ENCODE results near the gene CALR3.
"Not testable (repeated sequence)": the region's sequence is repeated elsewhere in the genome, so short reads cannot be mapped to it uniquely, and the experiment has no call there.

The CALR3 gene

DNA sequence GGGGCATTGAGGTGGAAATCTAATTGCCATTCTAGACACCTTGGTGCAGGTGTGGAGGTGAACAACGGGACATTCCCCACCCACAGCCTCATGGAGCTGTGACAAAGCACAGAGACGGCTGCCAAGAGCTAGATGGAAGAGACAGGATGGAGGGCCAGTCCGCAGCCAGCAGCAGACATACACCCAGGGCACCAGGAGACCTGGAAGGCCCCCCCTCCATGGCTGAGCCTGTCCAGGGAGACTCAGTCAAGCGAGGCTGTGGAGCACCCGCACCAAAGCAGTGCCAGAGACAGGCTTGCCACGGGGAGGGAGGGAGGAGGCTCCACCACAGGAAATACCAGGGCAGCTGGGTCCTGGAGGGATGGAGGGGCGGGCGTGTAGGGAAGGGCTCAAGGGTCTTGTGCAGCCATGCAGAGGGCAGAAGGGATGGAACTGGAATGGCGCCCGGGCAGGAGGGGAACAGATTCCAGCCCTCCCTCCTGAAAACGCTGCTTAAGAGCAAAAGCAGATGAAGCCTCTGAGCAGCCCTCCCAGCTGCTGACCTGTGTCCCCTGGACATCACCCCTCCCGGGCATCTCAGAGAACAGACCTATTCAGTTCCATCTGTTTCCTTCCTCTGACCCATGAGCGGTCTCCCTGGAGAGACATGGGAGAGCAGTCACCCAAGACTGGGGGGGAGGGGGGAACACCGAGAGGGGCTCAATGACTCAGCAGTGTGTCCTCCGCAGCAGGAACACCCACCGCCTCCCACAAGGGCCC, 38.6 kb downstream of the CALR3 start:
- DNase-seq, result no peak

DNA sequence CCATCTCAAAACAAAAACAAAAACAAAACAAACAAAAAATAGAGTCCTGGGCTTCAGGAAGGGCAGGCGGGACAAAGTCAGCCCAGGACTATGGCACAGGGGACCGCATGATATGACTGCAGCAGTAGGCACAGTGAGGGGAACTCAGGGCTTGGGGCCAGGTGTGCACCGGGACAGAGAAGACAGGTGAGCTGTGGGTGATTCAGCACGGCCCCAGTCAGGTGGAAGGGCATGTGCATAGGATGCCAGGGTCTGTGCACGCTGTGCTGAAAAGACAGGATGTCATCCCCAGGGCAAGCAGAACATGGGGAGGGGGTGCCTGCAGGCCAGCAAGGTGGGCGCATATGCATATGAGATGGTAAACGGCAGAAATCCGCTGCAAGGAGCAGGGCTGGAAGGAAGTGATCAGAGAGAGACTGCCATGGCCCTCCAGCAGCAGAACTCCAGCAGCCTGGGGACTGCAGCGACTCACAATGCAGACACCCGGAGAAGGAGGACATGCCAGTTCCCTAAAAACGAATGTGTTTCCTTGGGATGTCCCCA, 39.2 kb downstream of the CALR3 start:
- no peak for DNase-seq

DNA sequence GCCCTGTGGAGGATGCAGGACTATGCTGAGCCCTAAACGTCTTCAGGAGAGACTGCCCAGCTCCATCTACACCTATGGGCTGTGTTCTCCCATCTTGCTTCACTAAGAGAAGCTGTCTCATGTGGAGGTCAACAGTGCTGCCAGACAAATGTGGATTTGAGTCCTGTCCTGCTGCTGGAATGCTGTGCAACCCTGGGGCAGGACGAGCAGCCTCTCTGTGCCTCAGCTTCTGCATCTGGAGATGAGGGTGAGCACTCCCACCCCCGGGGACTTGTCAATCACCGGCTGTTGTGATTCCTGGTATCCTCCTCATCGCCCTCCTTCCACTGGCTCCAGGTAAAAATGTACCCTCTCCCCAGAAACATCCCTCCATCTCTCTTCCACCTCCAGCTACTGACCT, 40.5 kb downstream of the CALR3 start:
- DNase-seq, result no peak

DNA sequence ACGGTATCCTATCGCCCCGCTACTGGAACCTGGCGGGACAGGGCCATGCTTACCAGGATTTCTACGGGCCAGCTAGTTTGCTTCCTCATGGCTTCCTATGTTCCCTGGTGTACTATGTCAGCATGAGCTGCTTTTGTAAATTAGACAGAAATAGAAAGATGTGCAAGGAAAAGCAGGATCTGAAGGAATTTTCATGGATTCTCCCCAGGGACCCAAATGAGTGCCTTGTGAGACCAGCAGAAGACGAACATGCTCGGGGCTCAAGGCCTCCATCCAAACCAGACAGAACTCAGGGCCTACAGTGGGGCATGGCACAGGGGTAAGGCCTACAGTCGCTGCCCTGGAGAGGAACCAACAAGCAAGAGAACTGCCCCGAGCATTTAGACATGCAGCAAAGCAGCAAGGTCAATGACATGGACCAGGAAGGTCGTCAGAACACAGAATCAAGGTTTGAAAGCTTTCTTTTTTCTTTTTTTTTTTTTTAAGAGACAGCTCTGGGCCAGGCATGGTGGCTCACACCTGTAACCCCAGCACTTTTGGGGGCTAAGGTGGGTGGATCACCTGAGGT, 41.5 kb downstream of the CALR3 start:
- DNase-seq, result no peak

DNA sequence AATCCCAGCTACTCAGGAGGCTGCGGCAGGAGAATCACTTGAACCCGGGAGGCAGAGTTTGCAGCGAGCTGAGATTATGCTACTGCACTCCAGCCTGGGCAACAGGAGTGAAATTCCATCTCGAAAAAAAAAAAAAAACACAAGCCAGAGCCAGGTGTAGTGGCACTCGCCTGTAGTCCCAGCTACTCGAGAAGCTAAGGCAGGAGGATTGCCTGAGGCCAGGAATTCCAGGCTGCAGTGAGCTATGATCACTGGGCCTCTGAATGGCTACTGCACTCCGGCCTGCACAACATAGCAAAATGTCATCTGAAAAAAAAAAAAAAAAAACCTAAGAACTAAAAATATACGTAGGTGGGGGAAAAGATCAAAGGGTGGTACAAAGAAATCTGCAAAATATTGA, 43.6 kb downstream of the CALR3 start:
- no peak for DNase-seq

DNA sequence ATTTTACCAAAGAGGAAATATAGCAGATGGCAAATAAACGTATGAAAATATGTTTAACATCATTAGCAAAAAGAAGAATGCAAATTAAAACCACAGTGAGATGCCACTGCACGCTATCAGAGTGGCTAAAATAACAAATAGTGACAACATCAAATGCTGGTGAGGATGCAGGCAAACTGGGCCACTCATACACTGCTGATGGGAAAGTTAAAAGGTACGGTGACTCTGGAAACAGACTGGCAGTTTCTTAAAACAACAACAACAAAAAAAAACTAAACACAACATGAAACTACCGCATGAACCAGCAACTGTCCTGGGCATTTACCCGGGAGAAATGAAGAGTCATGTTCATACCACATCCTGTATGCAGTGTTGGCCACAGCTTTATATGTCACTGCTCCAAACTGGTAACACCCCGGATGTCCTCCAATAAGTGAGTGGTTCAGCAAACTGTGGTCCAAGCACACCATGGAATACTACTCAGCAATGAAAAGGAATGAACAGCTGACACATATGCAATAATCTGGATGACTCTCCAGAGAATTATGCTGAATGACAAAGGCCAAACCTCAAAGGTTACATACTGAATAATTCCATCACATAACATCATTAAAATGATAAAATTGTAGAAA, 46.5 kb downstream of the CALR3 start:
- DNase-seq, result no peak

DNA sequence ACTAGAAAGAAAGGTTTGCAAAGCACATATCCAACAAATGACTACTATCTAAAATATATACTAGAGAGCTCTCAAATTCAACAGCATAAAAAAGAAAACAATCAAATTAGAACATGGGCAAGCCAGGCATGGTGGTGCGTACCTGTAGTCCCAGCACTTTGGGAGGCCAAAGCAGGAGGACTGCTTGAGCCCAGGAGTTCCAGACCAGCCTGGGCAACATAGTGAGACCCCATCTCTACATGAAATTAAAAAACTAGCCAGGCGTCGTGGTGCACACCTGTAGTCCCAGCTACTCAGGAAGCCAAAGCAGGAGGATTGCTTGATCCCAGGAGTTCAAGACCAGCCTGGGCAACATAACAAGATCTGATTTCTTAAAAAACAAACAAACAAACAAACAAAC, 47.1 kb downstream of the CALR3 start:
- DNase-seq, result not testable (repeated sequence)

DNA sequence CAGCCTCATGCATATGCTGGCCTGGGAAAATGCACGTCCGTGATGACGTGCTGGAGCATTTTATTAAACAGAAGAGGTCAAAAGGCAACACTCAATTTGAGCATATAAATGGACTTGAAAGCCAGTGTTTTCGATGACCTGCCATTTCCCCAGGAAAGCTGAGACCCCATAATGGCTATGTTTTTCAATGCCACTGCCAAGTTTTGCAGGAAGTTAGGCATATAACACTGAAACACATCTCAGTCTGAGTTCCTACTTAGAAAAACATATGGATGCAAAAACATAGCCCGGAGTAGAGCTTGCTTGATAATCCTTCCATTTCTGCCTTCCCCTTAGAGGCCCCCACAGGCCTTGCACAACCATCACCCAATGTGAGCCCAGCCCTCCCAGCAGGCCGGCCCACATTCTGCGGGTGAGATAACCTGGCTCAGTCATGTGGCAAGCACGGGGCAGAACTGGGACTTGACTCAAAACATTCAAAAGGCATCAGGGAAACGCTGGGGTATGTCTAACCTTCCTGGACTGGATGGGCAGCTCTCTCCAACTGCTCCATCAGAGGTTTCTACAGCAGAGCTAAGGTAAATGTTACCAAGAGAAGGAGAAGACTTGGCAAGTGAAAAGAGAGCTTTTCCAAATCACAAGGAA, 49.1 kb downstream of the CALR3 start:
- no peak for DNase-seq

DNA sequence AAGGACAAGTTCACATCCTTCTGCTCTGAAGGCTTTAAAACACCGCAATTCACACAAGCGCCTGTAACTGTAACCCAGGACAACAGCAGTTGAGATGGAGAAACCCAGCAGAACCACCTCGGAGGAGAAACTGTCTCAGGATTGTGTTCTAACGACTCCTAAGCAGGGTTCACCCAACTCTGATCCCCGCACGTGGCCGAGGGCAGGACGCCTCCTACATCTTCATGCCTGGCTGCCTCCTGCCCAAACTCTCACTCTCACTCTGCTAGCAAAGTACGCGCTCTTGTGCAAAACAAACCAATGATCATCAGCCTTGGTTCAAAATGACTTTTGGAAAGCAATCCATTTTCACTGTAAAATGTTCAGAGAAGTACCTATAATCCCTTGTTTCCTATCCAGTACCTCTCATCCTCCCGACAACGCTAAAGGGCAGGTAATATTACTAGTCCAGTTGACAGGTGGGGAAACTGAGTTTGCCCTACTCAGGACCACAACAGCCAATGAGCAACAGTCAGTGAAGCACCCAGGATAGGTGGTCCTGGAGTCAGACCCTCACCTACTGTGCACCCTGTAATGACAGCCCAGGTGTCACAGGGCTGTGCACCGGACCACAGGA, 49.8 kb downstream of the CALR3 start:
- no peak for DNase-seq

DNA sequence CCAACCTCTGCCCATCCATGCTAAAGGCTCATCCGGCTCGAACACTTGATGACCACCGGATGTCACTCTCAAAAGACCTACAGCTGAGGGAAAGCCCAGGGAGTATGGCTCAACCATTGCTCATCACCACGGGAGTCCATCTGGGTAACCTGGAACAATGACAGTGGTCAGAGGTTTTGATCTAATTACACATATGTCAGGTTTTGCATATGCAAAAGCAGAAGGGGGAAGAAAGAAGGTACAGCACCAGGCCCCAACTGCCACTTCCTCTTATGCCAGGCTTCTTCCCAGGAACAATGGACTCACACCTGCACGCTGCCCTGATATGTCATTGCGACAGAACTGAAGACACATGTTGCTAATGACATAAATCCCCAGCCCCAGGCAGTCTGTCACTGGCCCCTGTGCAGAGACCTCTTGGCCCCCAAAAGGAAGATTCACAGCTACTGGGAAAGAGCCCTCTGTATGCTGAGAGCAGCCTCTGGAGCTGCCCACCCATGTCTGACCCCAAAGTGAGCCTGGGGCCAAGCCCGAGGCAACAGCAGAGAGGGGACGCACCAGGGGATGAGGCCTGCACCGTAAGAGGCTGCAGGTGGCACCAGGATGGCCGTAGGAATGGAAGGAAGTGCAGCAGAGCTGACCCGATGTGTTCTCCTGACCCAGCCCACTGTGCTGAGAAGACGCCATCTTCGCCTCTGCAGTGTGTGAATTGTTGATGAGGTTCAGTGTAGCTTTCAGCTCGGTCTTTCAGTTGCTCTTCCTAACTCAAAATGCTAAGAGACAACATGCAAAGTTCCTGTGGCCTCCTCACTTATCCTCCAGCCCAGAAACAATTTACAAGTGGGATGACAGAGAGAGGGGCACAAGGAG, 50.5 kb downstream of the CALR3 start:
- DNase-seq, result no peak

DNA sequence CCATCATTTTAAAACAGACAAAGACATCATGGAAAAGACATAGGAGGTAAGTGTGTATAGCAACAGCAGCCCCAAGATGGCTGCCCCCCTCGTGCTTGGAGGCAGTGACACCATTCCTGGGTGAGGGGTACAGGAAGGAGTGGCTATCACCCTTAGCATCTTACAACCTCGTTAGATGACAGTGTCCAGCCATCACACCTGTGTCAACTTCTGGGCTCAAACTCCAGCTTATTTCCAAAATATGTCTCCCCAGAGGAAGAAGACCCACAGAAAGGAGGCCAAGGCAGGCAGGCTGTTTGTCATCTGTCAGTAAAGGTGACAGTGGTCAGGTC, 51.7 kb downstream of the CALR3 start:
- DNase-seq, result no peak

DNA sequence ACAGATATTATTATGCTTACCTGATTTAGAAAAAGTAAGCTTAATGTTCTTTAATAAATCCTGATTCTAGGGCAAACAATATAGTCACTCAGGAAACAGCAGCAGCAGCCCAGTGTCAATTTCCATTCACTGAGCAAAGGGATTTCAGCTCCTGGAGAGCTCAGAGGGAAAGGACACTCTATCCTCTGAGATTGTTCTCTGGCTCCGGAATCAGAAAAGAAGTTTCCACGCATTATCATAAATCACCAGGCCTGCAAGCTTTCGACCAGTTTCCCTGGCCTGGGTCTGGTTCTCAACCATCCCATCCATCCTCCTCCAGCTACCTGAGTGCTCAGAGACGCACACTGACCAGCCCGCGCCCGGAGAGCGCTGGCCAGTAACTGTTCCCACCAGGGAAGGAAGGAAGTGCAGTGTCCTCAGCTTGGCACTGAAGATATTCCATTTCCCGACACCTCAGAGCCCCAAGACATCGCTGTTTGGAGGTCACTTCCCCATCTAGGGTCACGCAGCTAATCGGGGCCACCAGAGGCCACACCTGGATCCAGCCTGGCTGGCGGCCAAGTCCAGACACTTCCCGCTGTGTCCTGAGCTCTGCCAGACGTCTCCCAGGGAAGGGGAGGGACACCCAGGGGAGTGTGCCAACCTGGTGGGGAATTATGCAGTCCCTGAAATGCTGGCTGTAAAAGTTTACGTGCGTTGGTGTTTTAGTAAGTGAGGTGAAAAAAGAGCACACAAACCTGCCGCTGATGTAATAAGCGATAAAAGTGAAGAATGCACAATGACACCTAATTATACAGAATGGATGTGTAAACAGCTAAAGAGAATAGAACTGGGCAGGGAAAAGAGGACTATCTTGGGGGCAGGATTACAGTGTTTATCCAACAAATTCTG, 53.3 kb downstream of the CALR3 start:
- peak; percentile 29 for DNase-seq

DNA sequence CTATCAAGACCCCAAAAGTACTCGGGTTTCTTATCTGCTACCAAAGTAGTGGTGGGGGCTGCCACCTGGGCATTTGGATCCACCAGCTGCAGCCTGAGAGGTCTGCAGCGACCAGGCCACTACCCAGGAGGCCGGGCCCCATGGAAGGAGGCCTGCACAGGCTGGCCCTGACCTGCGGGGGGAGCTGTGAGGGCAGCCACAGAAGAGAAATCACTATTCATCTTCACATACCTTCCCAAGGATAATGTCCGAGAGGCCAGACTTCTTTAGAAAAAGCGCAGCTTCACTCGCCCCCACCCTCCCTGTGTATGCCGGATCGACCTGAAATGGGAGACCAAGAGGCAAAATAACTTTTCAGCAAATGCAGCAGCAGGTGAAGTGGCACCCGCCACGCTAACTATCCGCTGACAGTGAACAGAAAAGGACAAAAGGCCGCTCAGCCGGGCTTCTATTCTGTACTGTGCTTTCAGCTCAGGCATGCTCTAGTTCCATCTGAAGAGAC, 54.3 kb downstream of the CALR3 start:
- peak; percentile 26 for DNase-seq

DNA sequence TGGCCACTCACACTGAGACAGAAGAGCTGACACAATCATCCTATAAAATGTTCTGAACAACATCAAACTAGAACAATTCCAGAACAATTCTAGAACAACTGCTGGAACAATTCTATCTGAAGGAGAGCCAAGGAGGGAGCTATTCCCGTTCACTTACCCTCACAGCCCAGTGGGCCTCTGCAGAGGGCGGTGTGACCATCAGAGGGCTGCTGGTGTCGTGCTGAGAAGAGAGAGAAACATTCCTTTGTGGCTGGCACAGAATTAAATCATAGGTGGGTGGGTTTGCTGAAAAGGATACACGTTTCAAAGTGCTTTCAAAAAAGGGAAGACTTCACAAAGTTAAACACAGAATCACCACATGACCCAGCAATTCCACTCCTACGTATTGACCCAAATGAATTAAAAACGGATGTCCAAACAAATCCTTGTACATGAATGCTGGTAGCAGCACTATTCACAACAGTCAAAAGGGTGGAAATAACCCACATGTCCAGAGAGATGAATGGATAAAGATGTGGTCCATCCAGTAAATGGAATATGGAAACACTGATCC, 59.1 kb downstream of the CALR3 start:
- DNase-seq, result no peak

DNA sequence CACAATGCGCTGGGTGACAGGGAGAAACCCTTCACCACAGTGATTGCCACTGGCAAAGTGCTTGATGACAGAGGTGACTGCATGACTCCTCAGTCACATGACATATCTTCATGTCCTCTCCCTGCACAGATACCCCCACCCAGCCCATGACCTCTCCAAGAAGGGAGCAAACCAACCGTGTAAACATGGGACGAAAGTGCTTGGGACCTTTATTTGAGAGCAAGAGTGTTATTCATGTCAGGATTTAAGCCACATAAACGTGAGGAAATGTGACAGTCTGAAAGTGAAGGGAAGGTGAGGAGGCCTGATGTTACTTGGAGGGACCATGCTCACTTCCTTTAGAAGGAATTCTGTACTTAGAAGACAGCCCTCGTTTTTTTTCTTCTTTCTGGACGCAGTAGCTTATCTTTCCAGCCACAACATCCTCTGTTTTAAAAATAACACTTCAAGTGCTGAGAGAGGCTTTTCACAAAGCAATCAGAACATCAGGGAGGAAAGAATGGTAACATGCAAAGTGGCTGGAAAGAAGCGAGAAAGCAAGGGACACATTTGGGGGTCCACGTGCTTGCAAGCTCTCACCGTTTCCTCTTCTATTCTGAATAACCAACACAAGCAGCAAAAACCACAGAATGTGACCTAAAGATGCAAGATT, 59.8 kb downstream of the CALR3 start:
- no peak for DNase-seq

DNA sequence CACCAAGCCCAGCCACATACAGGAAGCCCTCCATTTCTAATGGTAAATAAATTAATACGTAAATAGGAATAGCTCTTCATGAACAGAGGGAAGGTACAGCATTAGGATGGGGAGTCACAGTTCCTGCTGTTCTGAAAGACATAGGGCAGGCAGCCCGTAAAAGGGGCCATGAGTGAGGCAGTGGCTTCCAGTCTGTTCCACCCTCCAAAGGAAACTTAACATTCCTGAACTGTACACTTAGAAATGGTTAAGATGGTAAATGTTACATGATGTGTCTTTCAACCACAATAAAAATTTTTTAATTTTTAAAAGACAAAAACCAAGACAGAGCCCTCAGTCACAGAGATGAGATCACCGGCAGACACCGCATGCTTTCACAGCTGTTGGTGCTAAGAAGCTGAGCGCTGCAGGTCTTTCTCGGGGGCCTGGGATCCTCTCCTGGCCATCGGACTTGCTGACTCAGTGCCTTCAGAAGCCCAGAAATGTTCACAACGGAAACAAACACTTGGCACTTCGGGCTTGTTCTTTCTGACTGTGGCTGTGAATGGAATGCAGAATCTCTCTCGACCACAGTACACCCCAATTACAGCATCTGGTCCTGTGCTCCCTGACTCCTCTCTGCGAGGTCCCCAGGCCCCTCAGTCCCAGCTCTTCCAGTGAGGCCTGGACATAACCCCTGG, 60.6 kb downstream of the CALR3 start:
- DNase-seq, result no peak

DNA sequence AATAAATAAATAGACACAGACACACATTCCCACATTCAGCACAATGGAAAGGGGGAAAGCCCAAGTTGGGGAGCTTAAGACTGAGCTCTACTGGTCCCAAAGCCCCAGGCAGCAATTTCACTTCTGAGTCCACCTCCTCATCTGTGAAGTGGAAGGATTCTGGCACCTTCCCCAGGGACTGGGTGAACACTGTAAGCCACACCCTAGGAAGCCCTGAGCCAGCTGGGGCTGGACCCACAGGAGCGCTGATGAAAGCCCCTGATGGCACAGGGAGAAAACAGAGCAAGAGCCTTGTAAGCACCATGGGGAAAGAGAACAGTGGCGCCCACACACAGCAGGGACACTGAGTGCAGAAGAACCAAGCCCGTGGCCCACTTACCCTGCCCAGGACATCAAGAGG, 62.0 kb downstream of the CALR3 start:
- no peak for DNase-seq

DNA sequence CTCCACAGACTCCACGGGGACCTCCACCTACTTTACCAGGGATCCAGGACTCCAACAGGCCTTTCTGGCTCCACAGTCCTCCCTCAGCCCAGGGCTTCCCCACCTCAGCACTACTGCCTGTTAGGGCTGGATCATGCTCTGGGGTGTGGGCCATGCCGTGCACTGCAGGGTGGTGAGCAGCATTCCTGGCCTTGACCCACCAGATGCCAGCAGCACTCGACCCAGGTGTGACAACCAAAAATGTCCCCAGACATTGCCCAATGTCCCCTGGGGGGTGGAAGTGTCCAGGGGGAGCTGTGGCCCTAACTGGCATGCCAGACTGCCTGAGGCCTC, 66.2 kb downstream of the CALR3 start:
- no peak for DNase-seq

DNA sequence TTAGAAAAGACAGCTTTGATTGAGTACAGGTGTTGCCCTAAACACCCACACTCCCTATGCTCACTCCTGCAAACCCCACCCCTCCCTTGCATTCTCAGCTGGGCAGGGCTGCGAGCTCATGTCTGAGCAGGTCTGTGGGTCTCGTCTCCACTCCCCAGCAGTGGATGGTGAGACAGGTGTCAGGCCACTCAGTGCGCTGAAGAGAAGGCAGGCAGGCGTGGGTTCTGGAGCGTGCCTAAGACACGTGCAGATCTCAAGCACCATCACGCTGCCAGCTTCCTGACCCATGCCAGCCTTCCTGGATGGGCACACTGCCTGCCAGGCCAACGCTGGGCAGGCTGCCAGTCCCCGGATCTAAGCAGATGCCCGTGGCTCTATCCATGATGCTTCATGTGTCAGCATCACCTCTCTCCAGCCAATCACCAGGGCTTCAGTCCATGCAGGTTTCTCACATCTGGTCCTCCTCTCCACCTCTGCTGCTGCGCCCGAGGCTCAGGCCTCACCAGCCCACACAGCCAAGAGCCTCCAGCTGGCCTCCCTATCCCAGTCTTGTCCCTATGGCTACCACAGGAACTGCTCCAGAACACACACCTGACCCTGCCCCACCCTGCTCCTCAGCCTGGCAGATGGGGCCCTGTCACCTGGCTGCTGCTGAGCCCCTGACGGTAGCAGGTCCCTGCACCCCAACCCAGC, 66.8 kb downstream of the CALR3 start:
- DNase-seq, result no peak

All from NCI-H510A (cell line).